GM12873 (cell line): ENCODE results near the gene LNPEP.

ENCODE experiments used
- TF ChIP-seq, protein P1 (sequence below): IDR thresholded peaks from 2 replicates; pipeline ENCODE4 v1.5.1; 2012; ENCODE audit warnings: low read depth, mild to moderate bottlenecking, moderate library complexity, low read length, control low read depth; ENCODE audit not compliant: insufficient read depth; ENCODE audit errors: missing control alignments

Gene LNPEP

DNA sequence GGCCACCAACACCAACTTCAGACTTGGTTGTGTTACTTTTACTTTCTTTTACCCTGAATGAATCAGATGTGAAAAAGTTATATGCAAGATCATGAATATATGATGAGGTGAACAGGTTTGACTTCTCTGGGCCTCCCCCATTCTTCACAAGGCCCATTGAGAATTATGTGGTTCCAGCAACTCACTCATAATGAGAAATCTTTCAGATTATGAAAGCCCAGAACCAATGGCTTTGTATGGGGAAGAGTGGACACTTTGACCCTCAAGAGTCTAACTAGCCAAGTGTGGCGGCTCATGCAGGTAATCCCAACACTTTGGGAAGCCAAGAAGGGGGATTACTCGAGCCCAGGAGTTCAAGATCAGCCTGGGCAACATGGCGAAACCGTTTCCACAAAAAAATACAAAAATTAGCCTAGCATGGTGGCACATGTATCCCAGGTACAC, 16.1 kb upstream of the LNPEP start:
- TF ChIP-seq, protein P1, sequence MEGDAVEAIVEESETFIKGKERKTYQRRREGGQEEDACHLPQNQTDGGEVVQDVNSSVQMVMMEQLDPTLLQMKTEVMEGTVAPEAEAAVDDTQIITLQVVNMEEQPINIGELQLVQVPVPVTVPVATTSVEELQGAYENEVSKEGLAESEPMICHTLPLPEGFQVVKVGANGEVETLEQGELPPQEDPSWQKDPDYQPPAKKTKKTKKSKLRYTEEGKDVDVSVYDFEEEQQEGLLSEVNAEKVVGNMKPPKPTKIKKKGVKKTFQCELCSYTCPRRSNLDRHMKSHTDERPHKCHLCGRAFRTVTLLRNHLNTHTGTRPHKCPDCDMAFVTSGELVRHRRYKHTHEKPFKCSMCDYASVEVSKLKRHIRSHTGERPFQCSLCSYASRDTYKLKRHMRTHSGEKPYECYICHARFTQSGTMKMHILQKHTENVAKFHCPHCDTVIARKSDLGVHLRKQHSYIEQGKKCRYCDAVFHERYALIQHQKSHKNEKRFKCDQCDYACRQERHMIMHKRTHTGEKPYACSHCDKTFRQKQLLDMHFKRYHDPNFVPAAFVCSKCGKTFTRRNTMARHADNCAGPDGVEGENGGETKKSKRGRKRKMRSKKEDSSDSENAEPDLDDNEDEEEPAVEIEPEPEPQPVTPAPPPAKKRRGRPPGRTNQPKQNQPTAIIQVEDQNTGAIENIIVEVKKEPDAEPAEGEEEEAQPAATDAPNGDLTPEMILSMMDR: no peak

DNA sequence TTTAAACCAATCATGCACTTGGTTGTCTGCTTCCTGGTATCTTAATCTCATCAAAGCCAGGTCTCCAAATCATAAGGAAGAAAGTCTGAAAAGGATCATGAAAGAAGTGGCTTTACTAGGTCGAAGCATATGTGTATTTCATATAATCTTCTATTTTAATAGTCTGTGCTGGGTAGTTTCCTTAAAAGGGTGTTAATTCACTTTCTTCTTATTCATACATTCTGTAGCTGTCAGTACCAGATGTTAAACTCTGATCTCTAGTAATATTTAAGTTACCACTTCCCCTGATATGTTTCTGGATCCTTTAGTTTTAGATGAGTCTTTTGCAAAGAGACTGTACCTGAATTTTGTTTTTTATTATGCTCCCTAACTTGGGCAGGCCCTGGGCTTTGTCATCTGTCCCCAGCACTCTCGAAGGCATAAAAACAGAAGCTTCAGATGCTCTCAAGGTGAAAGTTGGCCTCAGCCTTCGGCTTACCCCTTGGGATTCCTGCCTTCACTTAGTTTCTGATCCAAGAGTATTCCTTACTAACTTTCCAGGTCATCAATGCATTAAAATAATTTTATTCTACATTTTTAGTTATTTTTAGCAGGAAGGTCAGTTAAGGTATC, 15.0 kb upstream of the LNPEP start:
- TF ChIP-seq, protein P1: no peak

DNA sequence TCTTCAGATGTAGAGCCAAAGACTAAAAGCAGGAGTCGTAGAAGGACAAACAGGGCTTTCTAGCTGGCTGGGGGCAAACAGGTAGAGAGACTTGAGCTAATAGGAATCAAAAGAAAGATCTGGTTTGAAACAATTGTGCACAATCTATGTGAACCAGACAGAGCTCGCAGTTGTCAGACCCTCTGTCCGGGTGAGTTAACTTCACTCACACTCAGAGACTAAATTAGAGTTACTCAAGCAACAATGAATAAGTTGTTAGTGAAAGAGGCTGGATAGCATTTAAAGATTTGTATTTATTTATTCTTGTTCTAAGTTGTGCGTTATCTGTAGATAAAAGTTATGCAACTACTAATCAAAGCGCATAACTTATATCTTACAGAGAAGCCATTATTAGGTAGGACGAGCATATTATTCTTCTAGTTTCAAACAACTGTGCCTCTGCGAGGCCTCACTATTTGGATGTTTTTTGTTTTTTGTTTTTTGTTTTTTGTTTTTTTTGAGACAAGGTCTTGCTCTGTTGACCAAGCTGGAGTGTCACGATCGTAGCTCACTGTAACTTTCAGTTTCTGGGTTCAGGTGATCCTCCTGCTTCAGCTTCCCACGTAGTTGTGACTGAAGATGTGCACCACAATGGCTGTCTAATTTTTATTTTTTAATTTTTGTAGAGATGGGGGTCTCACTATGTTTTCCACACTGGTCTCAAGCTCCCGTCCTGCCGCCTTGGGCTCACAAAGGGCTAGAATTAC, 13.2 kb upstream of the LNPEP start:
- TF ChIP-seq, protein P1: no peak

DNA sequence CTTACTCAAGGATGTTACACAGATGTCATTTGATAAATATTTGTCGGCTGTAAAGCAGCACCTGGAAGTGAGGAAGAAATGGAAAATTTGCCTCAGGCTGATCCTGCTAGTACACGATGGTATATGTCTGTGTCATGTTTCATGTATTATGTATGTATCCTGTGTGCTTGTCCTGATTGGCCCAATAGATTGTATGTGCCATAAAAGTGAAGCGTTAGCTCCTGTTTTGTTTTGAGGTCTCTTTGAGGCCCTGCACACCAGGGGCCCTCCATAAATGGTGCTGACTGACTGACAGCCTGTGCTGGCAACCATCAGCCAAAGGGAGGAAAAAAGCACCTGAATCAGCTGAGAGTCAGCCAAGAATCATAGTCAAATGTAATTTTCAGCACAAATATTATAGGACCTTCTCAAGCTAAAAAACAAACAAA, 11.8 kb upstream of the LNPEP start:
- TF ChIP-seq, protein P1: no peak

DNA sequence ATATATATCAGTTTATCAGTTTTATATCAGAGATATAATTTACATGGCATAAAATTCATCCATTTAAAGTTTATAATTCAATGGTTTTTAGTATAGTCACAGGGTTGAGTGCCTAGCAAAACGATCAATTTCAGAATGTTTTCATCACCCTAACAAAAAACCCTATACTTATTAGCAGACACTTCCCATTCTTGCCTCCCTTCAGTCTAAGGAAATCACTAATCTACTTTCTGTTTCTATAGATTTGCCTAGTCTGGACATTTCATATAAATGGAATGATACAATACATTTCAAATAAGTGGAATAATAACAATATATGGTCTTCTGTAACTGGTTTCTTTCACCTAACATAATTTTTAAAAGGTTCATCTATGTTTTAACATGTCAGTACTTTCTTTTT, 9.6 kb upstream of the LNPEP start:
- TF ChIP-seq, protein P1: no peak

DNA sequence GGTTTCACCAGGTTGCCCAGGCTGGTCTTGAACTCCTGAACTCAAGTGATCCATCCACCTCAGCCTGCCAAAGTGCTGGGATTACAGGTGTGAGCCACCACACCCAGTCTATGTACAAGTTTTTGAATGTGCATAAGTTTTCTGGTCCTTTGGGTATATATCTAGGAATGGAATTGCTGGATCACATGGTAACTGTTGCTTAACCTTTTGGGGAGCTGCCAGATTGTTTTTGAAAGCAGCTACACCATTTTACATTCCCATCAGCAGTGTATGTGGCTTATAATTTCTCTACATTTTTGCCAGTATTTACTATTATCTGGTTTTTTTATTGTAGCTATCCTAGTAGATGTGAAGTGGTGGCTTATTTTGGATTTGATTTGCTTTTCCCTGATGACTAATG, 8.9 kb upstream of the LNPEP start:
- TF ChIP-seq, protein P1: no peak

DNA sequence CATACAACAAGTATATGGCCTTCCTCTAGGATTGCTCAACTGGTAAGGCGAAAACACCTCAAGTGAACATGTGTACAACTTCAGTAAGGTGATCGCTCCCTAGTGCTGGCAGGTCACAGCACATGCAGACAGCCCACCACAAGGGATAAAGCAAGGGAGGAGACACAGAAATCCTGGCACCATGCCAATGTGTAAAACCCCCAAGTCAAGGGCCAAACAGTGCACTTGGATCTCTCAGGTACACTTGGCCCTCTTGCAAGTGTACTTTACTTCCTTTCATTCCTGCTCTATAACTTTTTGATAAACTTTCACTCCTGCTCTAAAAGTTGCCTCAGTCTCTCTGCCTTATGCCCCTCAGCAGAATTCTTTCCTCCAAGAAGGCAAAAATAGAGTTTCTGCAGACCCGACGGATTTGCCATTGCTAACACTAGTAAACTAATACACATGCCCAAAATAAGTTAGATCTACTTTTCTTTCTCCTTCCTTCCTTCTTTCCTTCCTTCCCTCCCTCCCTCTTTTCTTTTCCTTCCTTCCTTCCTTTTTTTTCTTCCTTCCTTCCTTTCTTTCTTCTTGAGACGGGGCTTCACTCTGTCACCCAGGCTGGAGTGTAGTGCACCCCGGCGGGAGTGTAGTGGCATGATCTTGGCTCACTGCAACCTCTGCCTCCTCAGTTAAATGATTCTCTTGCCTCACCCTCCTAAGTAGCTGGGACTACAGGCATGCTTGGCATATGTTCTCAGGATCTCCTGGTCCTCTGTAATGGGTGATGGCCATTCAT, 6.8 kb upstream of the LNPEP start:
- TF ChIP-seq, protein P1: no peak
